ENCODE data around the gene ETS1.

The ETS1 gene

DNA sequence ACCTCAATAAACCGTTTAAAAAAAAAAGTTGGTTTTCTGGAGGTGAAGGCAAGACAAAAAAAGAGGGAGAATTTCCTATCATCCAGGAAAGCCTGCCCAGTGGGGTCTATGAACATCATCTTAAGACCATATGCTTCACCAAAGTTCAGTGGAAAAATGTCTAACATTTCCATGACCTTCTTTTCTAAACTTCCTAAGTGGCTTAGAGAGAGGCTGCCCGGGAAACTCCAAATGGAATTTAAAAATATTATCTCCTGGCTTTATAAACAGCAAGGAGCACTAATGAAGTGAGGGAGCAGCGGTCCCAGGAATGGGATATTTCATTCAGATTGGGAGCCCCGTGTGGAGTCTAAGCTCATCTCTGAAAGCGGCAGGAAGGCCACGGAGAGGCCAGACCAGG is 46.9 kb downstream of the ETS1 start:
- Histone ChIP-seq H3K4me1 (ENCODE audit: control insufficient read depth, insufficient read depth, low read length) (peaks cover 16% of the 10 kb centered on the region), H3K4me3 (ENCODE audit: insufficient read depth, low read depth, low read length) (no peak overlapping the region), H3K27ac (ENCODE audit: insufficient read depth, low read depth, low read length, poor library complexity, severe bottlenecking) (no peak overlapping the region), H3K27me3 (ENCODE audit: control insufficient read depth, insufficient read depth, low read length, poor library complexity, severe bottlenecking) (peaks cover 97% of the 10 kb centered on the region), H3K36me3 (ENCODE audit: control insufficient read depth, insufficient read depth, low read length) (no peaks in the 10 kb centered on the region), H3K9me3 (ENCODE audit: control insufficient read depth, low read length) (no peaks in the 10 kb centered on the region)
- 84 to 91% methylated on average over 5 to 6 of the region's 6 CpGs for WGBS, 2 experiments

DNA sequence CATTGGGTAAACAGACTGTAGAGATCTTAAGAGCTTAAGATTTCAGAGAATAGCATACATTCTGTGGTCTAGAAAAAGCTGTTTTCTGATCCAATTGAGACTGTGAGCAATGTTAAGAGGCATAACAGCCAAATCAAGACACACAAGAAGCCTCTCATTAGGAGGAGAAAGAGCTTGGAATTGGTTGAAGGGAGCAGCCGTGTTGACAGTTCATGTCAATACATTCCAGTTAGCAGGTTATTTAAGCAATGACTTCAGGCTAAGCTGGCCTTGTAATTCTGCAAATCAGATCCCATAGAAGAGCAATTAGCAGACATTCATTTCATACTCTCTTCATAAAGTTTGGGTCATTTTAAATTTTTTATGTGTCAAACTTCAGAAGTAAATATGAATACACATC is 50.9 kb downstream of the ETS1 start:
- Histone ChIP-seq H3K27ac (ENCODE audit: insufficient read depth, low read depth, low read length, poor library complexity, severe bottlenecking) (no peak overlapping the region), H3K4me1 (ENCODE audit: control insufficient read depth, insufficient read depth, low read length) (peaks cover 11% of the 10 kb centered on the region), H3K9me3 (ENCODE audit: control insufficient read depth, low read length) (no peaks in the 10 kb centered on the region), H3K27me3 (ENCODE audit: control insufficient read depth, insufficient read depth, low read length, poor library complexity, severe bottlenecking) (peaks cover 98% of the 10 kb centered on the region), H3K4me3 (ENCODE audit: insufficient read depth, low read depth, low read length) (no peak overlapping the region), H3K36me3 (ENCODE audit: control insufficient read depth, insufficient read depth, low read length) (no peaks in the 10 kb centered on the region)
- whole genome bisulfite sequencing, 2 experiments = 67 to 100% methylated on average over 1 of the region's 1 CpG

GRCh38 chr11:128535468-128536457 is 51.6 kb downstream of the ETS1 start:
- H3K36me3 ChIP-seq (ENCODE audit: control insufficient read depth, insufficient read depth, low read length) = no peaks in the 10 kb centered on the region
- 83 to 91% methylated on average over 1 of the region's 1 CpG for WGBS, 2 experiments
- H3K9me3 ChIP-seq (ENCODE audit: control insufficient read depth, low read length) = no peaks in the 10 kb centered on the region
- H3K27me3 ChIP-seq (ENCODE audit: control insufficient read depth, insufficient read depth, low read length, poor library complexity, severe bottlenecking) = peaks cover 98% of the 10 kb centered on the region
- H3K4me1 ChIP-seq (ENCODE audit: control insufficient read depth, insufficient read depth, low read length) = peaks cover 11% of the 10 kb centered on the region
- H3K27ac ChIP-seq (ENCODE audit: insufficient read depth, low read depth, low read length, poor library complexity, severe bottlenecking) = no peak overlapping the region
- no peak overlapping the region for H3K4me3 ChIP-seq (ENCODE audit: insufficient read depth, low read depth, low read length)

DNA sequence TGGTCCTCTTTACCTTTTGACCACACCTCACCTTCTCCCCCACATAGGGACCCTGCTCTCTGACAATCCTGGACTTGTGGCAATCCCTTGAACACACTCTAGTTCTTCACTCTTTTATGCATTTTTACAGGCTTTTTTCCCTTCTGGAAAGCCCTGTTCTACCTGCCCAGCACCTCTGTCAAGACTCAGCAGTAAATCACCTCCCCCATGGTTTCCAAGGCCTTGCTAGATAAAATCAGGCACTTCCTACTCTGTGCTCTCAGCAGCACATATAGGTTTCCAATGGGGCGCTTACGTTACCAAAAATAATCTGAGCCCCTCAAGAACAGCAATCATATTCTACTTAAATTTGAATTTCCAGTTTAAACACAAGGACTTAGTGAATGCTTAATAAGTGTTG is 53.9 kb downstream of the ETS1 start:
- Histone ChIP-seq H3K4me3 (ENCODE audit: insufficient read depth, low read depth, low read length) (no peak overlapping the region), H3K9me3 (ENCODE audit: control insufficient read depth, low read length) (no peaks in the 10 kb centered on the region), H3K4me1 (ENCODE audit: control insufficient read depth, insufficient read depth, low read length) (peaks cover 11% of the 10 kb centered on the region), H3K27ac (ENCODE audit: insufficient read depth, low read depth, low read length, poor library complexity, severe bottlenecking) (no peak overlapping the region), H3K27me3 (ENCODE audit: control insufficient read depth, insufficient read depth, low read length, poor library complexity, severe bottlenecking) (peaks cover 98% of the 10 kb centered on the region), H3K36me3 (ENCODE audit: control insufficient read depth, insufficient read depth, low read length) (no peaks in the 10 kb centered on the region)
- WGBS, 2 experiments = 62 to 80% methylated on average over 1 to 2 of the region's 2 CpGs

GRCh38 chr11:128532572-128533091 is 54.7 kb downstream of the ETS1 start:
- no peaks in the 10 kb centered on the region for H3K36me3 ChIP-seq (ENCODE audit: control insufficient read depth, insufficient read depth, low read length)
- no peaks in the 10 kb centered on the region for H3K9me3 ChIP-seq (ENCODE audit: control insufficient read depth, low read length)
- H3K27me3 ChIP-seq (ENCODE audit: control insufficient read depth, insufficient read depth, low read length, poor library complexity, severe bottlenecking) = peaks cover 98% of the 10 kb centered on the region
- 0 to 1% methylated on average over 6 of the region's 6 CpGs for WGBS, 2 experiments
- peaks cover 11% of the 10 kb centered on the region for H3K4me1 ChIP-seq (ENCODE audit: control insufficient read depth, insufficient read depth, low read length)
- no peak overlapping the region for H3K4me3 ChIP-seq (ENCODE audit: insufficient read depth, low read depth, low read length)
- H3K27ac ChIP-seq (ENCODE audit: insufficient read depth, low read depth, low read length, poor library complexity, severe bottlenecking) = no peak overlapping the region

- Histone ChIP-seq H3K4me3 (ENCODE audit: insufficient read depth, low read depth, low read length) (no peak overlapping the region), H3K9me3 (ENCODE audit: control insufficient read depth, low read length) (no peaks in the 10 kb centered on the region), H3K27me3 (ENCODE audit: control insufficient read depth, insufficient read depth, low read length, poor library complexity, severe bottlenecking) (peaks cover 98% of the 10 kb centered on the region), H3K36me3 (ENCODE audit: control insufficient read depth, insufficient read depth, low read length) (no peaks in the 10 kb centered on the region), H3K4me1 (ENCODE audit: control insufficient read depth, insufficient read depth, low read length) (peaks cover 11% of the 10 kb centered on the region), H3K27ac (ENCODE audit: insufficient read depth, low read depth, low read length, poor library complexity, severe bottlenecking) (no peak overlapping the region)
- WGBS, 2 experiments = 68 to 77% methylated on average over 5 of the region's 5 CpGs
These were observed 55.3 kb downstream of the ETS1 start for GRCh38 chr11:128532016-128532571.

GRCh38 chr11:128531588-128531987 is 55.8 kb downstream of the ETS1 start:
- 75 to 79% methylated on average over 2 of the region's 2 CpGs for WGBS, 2 experiments
- H3K27ac ChIP-seq (ENCODE audit: insufficient read depth, low read depth, low read length, poor library complexity, severe bottlenecking) = no peak overlapping the region
- peaks cover 11% of the 10 kb centered on the region for H3K4me1 ChIP-seq (ENCODE audit: control insufficient read depth, insufficient read depth, low read length)
- no peak overlapping the region for H3K4me3 ChIP-seq (ENCODE audit: insufficient read depth, low read depth, low read length)
- no peaks in the 10 kb centered on the region for H3K9me3 ChIP-seq (ENCODE audit: control insufficient read depth, low read length)
- no peaks in the 10 kb centered on the region for H3K36me3 ChIP-seq (ENCODE audit: control insufficient read depth, insufficient read depth, low read length)
- H3K27me3 ChIP-seq (ENCODE audit: control insufficient read depth, insufficient read depth, low read length, poor library complexity, severe bottlenecking) = peaks cover 98% of the 10 kb centered on the region

- Histone ChIP-seq H3K36me3 (ENCODE audit: control insufficient read depth, insufficient read depth, low read length) (no peaks in the 10 kb centered on the region), H3K27me3 (ENCODE audit: control insufficient read depth, insufficient read depth, low read length, poor library complexity, severe bottlenecking) (peaks cover 98% of the 10 kb centered on the region), H3K9me3 (ENCODE audit: control insufficient read depth, low read length) (no peaks in the 10 kb centered on the region), H3K27ac (ENCODE audit: insufficient read depth, low read depth, low read length, poor library complexity, severe bottlenecking) (no peak overlapping the region), H3K4me3 (ENCODE audit: insufficient read depth, low read depth, low read length) (no peak overlapping the region), H3K4me1 (ENCODE audit: control insufficient read depth, insufficient read depth, low read length) (peaks cover 11% of the 10 kb centered on the region)
- WGBS, 2 experiments = 86 to 87% methylated on average over 7 of the region's 7 CpGs
These were observed 57.0 kb downstream of the ETS1 start for GRCh38 chr11:128530118-128531074.

DNA sequence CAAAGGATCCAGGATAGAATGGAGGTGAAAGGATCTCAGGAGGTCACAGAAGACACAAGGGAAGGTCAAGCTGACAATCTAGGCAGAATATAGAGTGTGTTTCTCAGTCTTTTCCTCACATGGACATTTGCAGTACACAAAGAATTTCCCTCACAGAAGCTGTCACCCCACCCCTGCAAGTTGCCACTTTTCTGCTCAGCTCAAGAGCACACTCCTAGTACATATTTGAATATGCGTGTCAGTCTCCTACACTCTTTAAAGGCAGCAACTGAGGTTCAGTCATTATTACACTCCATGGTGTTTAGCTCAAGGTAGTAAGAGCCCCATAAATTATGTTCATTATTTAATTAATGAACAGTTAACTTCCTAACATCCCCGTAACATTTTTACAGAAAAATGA is 59.1 kb downstream of the ETS1 start:
- Histone ChIP-seq H3K36me3 (ENCODE audit: control insufficient read depth, insufficient read depth, low read length) (no peaks in the 10 kb centered on the region), H3K27ac (ENCODE audit: insufficient read depth, low read depth, low read length, poor library complexity, severe bottlenecking) (no peak overlapping the region), H3K27me3 (ENCODE audit: control insufficient read depth, insufficient read depth, low read length, poor library complexity, severe bottlenecking) (peaks cover 98% of the 10 kb centered on the region), H3K4me1 (ENCODE audit: control insufficient read depth, insufficient read depth, low read length) (peaks cover 10% of the 10 kb centered on the region), H3K4me3 (ENCODE audit: insufficient read depth, low read depth, low read length) (no peak overlapping the region), H3K9me3 (ENCODE audit: control insufficient read depth, low read length) (no peaks in the 10 kb centered on the region)
- WGBS, 2 experiments = 85 to 89% methylated on average over 2 of the region's 2 CpGs

Measured in ectodermal cell (in vitro differentiated cells).